ENCODE results near the gene LDLRAD4.

Gene LDLRAD4
- long read RNA-seq, partial matches to known transcripts: 1 of 95 reads
- long read RNA-seq, other reads (novel, unspliced or antisense): 94 of 95 reads

DNA sequence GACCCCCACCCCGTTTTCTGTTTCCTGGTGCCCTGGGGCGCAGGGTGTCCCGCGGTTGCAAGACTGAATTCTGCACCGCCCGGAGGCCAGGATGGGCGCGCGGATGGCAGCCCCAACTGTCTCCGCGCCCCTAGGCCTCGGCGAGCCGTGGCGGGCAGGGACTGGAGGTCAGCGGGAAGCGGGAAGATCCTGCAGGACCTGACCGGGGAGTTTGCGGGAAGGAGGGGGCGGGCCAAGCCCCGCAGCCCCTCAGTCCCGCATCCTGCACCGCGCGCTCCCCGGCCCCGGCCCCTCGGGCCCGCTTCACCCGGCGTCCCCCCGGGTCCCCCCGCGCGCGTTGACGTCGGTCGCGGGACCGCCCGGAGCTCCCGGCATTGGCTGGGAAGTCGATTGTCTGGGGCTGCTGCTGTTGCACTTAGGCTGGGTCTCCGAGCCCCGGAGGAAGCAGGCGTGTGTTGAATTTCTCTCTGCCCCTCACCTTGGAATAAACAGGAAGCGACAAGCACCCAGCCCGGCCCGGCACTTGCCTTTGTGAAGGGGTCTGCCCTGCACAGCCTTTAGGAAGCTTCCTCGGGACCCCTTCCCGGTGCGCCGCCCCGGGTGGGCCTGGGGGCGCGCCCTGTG is at the start of gene LDLRAD4:
Gene LDLRAD4, plus strand, starts transcription at position 393 of the 624 bp plus-strand sequence.
- H3K27ac ChIP-seq (replicated peaks): no peak within 1 kb of the TSS
- H3K27me3 ChIP-seq (ENCODE audit: insufficient read depth, poor library complexity, severe bottlenecking): peaks cover 50% of the 10 kb centered on the region
- DNase-seq (ENCODE audit: low read depth in 1 of 2, low spot score in 1 of 2): peak in 1 of 2 experiments; percentile 30
- TF ChIP-seq GABPA (IDR thresholded peaks at IDR 0.05; ENCODE audit: low read depth) (no peak), POLR2AphosphoS5 (IDR thresholded peaks at IDR 0.05; ENCODE audit: low read depth) (no peak), SPI1 (IDR thresholded peaks at IDR 0.05; ENCODE audit: borderline replicate concordance, low read depth) (no peak)
- TF ChIP-seq, protein P1, sequence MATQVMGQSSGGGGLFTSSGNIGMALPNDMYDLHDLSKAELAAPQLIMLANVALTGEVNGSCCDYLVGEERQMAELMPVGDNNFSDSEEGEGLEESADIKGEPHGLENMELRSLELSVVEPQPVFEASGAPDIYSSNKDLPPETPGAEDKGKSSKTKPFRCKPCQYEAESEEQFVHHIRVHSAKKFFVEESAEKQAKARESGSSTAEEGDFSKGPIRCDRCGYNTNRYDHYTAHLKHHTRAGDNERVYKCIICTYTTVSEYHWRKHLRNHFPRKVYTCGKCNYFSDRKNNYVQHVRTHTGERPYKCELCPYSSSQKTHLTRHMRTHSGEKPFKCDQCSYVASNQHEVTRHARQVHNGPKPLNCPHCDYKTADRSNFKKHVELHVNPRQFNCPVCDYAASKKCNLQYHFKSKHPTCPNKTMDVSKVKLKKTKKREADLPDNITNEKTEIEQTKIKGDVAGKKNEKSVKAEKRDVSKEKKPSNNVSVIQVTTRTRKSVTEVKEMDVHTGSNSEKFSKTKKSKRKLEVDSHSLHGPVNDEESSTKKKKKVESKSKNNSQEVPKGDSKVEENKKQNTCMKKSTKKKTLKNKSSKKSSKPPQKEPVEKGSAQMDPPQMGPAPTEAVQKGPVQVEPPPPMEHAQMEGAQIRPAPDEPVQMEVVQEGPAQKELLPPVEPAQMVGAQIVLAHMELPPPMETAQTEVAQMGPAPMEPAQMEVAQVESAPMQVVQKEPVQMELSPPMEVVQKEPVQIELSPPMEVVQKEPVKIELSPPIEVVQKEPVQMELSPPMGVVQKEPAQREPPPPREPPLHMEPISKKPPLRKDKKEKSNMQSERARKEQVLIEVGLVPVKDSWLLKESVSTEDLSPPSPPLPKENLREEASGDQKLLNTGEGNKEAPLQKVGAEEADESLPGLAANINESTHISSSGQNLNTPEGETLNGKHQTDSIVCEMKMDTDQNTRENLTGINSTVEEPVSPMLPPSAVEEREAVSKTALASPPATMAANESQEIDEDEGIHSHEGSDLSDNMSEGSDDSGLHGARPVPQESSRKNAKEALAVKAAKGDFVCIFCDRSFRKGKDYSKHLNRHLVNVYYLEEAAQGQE (IDR thresholded peaks at IDR 0.05; ENCODE audit: insufficient replicate concordance, low read depth): no peak
- TF ChIP-seq, protein P2, sequence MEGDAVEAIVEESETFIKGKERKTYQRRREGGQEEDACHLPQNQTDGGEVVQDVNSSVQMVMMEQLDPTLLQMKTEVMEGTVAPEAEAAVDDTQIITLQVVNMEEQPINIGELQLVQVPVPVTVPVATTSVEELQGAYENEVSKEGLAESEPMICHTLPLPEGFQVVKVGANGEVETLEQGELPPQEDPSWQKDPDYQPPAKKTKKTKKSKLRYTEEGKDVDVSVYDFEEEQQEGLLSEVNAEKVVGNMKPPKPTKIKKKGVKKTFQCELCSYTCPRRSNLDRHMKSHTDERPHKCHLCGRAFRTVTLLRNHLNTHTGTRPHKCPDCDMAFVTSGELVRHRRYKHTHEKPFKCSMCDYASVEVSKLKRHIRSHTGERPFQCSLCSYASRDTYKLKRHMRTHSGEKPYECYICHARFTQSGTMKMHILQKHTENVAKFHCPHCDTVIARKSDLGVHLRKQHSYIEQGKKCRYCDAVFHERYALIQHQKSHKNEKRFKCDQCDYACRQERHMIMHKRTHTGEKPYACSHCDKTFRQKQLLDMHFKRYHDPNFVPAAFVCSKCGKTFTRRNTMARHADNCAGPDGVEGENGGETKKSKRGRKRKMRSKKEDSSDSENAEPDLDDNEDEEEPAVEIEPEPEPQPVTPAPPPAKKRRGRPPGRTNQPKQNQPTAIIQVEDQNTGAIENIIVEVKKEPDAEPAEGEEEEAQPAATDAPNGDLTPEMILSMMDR (IDR thresholded peaks at IDR 0.05; ENCODE audit: insufficient read depth, low read length): no peak
- H3K4me3 ChIP-seq (replicated peaks; ENCODE audit: insufficient read depth, low read length): peak within 1 kb of the TSS; percentile 42

DNA sequence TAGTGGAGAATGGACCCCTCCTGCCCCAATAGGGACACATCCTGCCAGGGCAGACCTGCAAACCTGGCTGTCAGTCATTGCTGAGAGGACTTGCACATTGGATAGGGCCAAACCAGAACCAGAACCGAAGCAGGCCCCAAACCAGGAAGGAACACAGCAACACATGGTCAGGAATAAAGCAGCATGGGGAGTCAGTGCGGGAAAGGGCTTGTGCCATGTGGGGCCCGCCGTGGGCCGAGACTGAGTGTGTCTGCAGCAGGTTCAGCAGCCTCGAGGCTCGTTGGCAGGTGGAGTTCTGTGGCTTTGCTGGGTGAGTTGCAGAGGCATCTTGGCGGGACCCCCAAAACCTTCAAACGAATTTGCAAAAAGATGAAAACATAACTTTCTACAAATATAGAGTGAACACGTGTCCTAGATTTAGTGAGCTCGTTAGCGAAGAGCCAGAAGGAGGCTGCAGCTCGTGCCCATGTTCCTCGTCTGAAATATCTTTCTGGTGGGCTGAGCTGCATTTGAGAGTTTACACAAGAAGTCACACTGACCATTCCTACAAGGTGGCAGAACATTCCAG is 44.9 kb upstream of the LDLRAD4 start:
- TF ChIP-seq POLR2AphosphoS5 (IDR thresholded peaks at IDR 0.05; ENCODE audit: low read depth): no peak
- TF ChIP-seq SPI1 (IDR thresholded peaks at IDR 0.05; ENCODE audit: borderline replicate concordance, low read depth): no peak
- TF ChIP-seq, protein P2 (IDR thresholded peaks at IDR 0.05; ENCODE audit: insufficient read depth, low read length): no peak
- TF ChIP-seq GABPA (IDR thresholded peaks at IDR 0.05; ENCODE audit: low read depth): no peak
- TF ChIP-seq, protein P1 (IDR thresholded peaks at IDR 0.05; ENCODE audit: insufficient replicate concordance, low read depth): no peak
- Histone ChIP-seq H3K27ac (replicated peaks) (no peak overlapping the region), H3K27me3 (ENCODE audit: insufficient read depth, poor library complexity, severe bottlenecking) (peaks cover 5% of the 10 kb centered on the region), H3K4me3 (replicated peaks; ENCODE audit: insufficient read depth, low read length) (no peak overlapping the region)
- no peak for DNase-seq (ENCODE audit: low read depth in 1 of 2, low spot score in 1 of 2)

DNA sequence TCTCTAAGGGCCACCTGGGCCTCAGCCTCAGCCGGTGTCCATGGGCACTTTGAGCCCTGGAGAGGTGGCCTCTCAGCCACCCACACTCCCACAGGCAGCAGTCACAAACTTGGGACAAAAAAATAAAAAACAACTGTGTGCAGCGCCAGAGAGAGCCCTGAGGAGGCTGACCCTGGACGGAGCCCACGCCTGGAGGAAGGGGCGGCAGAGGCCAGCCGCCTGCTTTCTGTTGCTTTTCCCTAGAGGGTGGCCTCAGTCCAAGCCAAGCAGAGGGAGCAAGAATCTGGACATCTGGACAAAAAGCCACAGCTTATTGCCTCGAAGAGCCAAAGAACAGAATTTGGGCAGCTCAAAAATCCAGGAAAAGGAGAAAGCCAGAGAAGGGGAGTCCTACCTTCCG is 43.3 kb upstream of the LDLRAD4 start:
- TF ChIP-seq, protein P1 (IDR thresholded peaks at IDR 0.05; ENCODE audit: insufficient replicate concordance, low read depth): no peak
- no peak for TF ChIP-seq GABPA (IDR thresholded peaks at IDR 0.05; ENCODE audit: low read depth)
- TF ChIP-seq, protein P2 (IDR thresholded peaks at IDR 0.05; ENCODE audit: insufficient read depth, low read length): no peak
- TF ChIP-seq SPI1 (IDR thresholded peaks at IDR 0.05; ENCODE audit: borderline replicate concordance, low read depth): no peak
- no peak for TF ChIP-seq POLR2AphosphoS5 (IDR thresholded peaks at IDR 0.05; ENCODE audit: low read depth)
- Histone ChIP-seq H3K4me3 (replicated peaks; ENCODE audit: insufficient read depth, low read length) (no peak overlapping the region), H3K27ac (replicated peaks) (no peak overlapping the region), H3K27me3 (ENCODE audit: insufficient read depth, poor library complexity, severe bottlenecking) (peaks cover 3% of the 10 kb centered on the region)
- no peak for DNase-seq (ENCODE audit: low read depth in 1 of 2, low spot score in 1 of 2)

Measured in HL-60 (cell line).